Measurements from ENCODE around the gene C1orf50. TPM values are rescaled to one million over a fixed set of nuclear protein-coding genes. Genes with fewer than 3 reads are reported as not detected.
A peak's percentile ranks its signal among the peaks of the same experiment; 100 is the strongest.
"Not testable (repeated sequence)": the region's sequence is repeated elsewhere in the genome, so short reads cannot be mapped to it uniquely, and the experiment has no call there.

C1orf50 gene
- total RNA-seq = 3.2 and 5.2 TPM in 2 replicates

GRCh38 chr1:42766741-42767509, at the start of gene C1orf50, which contains the start of gene P3H1:
Gene C1orf50, plus strand, starts transcription at chr1:42767249. Its CDS starts 63 bp downstream, at chr1:42767312.
Gene P3H1, minus strand, starts transcription at chr1:42767028. Its CDS starts 57 bp downstream, at chr1:42766971.
- peak; percentile 99 for DNase-seq (ENCODE audit: low read depth)
- no peak for TF ChIP-seq CTCF (IDR thresholded peaks at IDR 0.05; ENCODE audit: insufficient read depth, low read depth, low read length)
- H3K4me3 ChIP-seq (ENCODE audit: low read depth, low read length) = peak within 1 kb of the TSS; percentile 100

- no peak overlapping the region for H3K4me3 ChIP-seq (ENCODE audit: low read depth, low read length)
- no peak for TF ChIP-seq CTCF (IDR thresholded peaks at IDR 0.05; ENCODE audit: insufficient read depth, low read depth, low read length)
- no peak for DNase-seq (ENCODE audit: low read depth)
These were observed 46.2 kb upstream of the C1orf50 start for GRCh38 chr1:42720868-42721267.

- H3K4me3 ChIP-seq (ENCODE audit: low read depth, low read length) = no peak overlapping the region
- DNase-seq (ENCODE audit: low read depth) = no peak
- TF ChIP-seq CTCF (IDR thresholded peaks at IDR 0.05; ENCODE audit: insufficient read depth, low read depth, low read length) = no peak
These were observed 45.1 kb upstream of the C1orf50 start for GRCh38 chr1:42721926-42722325.

GRCh38 chr1:42722403-42722802, 44.6 kb upstream of the C1orf50 start:
- DNase-seq (ENCODE audit: low read depth); H3K4me3 ChIP-seq (ENCODE audit: low read depth, low read length): not testable (repeated sequence)

- no peak overlapping the region for H3K4me3 ChIP-seq (ENCODE audit: low read depth, low read length)
- TF ChIP-seq CTCF (IDR thresholded peaks at IDR 0.05; ENCODE audit: insufficient read depth, low read depth, low read length) = no peak
These were observed 43.5 kb upstream of the C1orf50 start for GRCh38 chr1:42723511-42723910.

GRCh38 chr1:42725820-42726219, 41.2 kb upstream of the C1orf50 start:
- not testable (repeated sequence) for DNase-seq (ENCODE audit: low read depth); H3K4me3 ChIP-seq (ENCODE audit: low read depth, low read length)

More at GRCh38 chr1:42723511-42723910, 43.5 kb upstream of the C1orf50 start:
- DNase-seq (ENCODE audit: low read depth) = no peak

- no peak for TF ChIP-seq CTCF (IDR thresholded peaks at IDR 0.05; ENCODE audit: insufficient read depth, low read depth, low read length)
- DNase-seq (ENCODE audit: low read depth) = no peak
- no peak overlapping the region for H3K4me3 ChIP-seq (ENCODE audit: low read depth, low read length)
These were observed 37.0 kb upstream of the C1orf50 start for GRCh38 chr1:42730002-42730401.

- TF ChIP-seq CTCF (IDR thresholded peaks at IDR 0.05; ENCODE audit: insufficient read depth, low read depth, low read length) = no peak
- H3K4me3 ChIP-seq (ENCODE audit: low read depth, low read length) = no peak overlapping the region
- DNase-seq (ENCODE audit: low read depth) = no peak
These were observed 36.1 kb upstream of the C1orf50 start for GRCh38 chr1:42730988-42731387.

Measured in fibroblast of villous mesenchyme (primary cell).